ENCODE data around the gene PLCH1.

GRCh38 chr3:155664925-155665695 lies 79.8 kb downstream of the PLCH1 start:
- TF ChIP-seq CTCF (IDR thresholded peaks at IDR 0.05; ENCODE audit: low read length) (no peak), EZH2 (IDR thresholded peaks at IDR 0.05; ENCODE audit: borderline replicate concordance, low read length) (no peak)
